ENCODE data around the gene IMMP2L. TPM values are rescaled to one million over a fixed set of nuclear protein-coding genes. Genes with fewer than 3 reads are reported as not detected.

Gene IMMP2L
- total RNA-seq, 2 donors from 2014 or later, result 13.1 to 22.7 TPM

DNA sequence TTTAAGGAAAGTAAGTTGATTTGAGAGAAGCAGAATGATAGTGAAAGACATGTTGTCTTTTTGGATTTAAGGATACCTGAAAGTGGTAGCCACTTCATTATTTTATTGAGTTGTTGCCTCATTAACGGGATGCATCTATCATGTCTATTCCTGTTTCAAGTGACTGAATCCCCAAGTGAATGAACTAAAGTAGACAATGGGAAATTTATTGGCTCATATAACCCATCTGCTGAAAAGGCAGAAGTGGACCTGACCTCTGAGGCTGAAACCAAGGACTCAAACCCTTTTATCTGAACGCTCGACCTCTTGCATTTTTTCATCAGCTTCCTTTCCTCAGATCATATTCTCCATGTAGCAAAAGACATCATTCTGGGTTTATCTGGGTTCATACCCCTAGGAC lies 937.0 kb downstream of the IMMP2L start:
- no peaks in the 10 kb centered on the region for H3K4me1 ChIP-seq (ENCODE audit: control insufficient read depth in 1 of 2, low read depth in 2 of 2)
- ATAC-seq (ENCODE audit: insufficient number of reproducible peaks, low FRiP score, low read depth), result no peak
- H3K9me3 ChIP-seq, result no peaks in the 10 kb centered on the region
- no peak for DNase-seq (ENCODE audit: low spot score)
- H3K4me3 ChIP-seq, result no peak overlapping the region
- no peaks in the 10 kb centered on the region for H3K36me3 ChIP-seq
- no peaks in the 10 kb centered on the region for H3K27me3 ChIP-seq (replicated peaks; ENCODE audit: insufficient read depth)
- H3K27ac ChIP-seq, result no peak overlapping the region
- TF ChIP-seq, protein P1, sequence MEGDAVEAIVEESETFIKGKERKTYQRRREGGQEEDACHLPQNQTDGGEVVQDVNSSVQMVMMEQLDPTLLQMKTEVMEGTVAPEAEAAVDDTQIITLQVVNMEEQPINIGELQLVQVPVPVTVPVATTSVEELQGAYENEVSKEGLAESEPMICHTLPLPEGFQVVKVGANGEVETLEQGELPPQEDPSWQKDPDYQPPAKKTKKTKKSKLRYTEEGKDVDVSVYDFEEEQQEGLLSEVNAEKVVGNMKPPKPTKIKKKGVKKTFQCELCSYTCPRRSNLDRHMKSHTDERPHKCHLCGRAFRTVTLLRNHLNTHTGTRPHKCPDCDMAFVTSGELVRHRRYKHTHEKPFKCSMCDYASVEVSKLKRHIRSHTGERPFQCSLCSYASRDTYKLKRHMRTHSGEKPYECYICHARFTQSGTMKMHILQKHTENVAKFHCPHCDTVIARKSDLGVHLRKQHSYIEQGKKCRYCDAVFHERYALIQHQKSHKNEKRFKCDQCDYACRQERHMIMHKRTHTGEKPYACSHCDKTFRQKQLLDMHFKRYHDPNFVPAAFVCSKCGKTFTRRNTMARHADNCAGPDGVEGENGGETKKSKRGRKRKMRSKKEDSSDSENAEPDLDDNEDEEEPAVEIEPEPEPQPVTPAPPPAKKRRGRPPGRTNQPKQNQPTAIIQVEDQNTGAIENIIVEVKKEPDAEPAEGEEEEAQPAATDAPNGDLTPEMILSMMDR (IDR thresholded peaks at IDR 0.05), result no peak

DNA sequence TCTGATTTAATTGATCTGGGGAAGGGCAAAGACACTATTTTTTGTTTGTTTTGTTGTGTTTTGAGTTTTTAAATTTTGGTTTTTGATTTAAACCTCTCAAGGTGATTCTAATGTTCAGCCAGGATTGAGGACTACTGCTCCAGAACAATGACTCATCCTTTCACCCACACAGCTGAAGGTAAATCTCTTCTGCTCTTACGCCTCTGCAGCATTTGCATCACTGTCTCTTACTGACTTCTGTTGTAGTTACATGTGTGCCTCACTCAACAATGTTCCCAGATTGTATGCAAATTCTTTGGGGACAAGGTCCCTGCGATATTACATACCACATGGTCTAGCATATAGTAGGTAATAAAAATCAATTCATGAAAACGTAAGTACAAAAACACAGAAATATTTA lies 938.9 kb downstream of the IMMP2L start:
- Histone ChIP-seq H3K4me3 (no peak overlapping the region), H3K36me3 (no peaks in the 10 kb centered on the region), H3K4me1 (ENCODE audit: control insufficient read depth in 1 of 2, low read depth in 2 of 2) (no peaks in the 10 kb centered on the region), H3K27me3 (replicated peaks; ENCODE audit: insufficient read depth) (no peaks in the 10 kb centered on the region), H3K27ac (no peak overlapping the region), H3K9me3 (no peaks in the 10 kb centered on the region)
- TF ChIP-seq, protein P1 (IDR thresholded peaks at IDR 0.05), result no peak
- ATAC-seq (ENCODE audit: insufficient number of reproducible peaks, low FRiP score, low read depth), result no peak
- no peak for DNase-seq (ENCODE audit: low spot score)

DNA sequence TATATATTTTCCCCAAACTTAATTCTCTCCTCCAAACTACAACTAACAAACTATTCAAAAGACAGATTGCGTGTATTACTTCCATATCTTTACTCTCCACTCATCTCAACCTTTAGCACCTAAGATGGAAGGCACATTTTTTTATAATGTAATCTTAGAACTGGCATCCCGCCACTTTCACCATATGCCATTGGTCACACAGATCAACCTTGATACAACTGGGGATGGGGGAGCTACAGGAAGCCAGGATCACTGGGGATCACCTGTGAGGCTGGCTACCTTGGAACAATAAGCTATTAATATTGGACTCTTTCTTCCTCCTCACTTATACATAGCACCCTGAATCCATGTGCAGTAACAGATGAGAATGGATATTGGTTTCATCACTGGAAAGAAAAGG lies 941.0 kb downstream of the IMMP2L start:
- Histone ChIP-seq H3K9me3 (no peaks in the 10 kb centered on the region), H3K36me3 (no peaks in the 10 kb centered on the region), H3K27me3 (replicated peaks; ENCODE audit: insufficient read depth) (no peaks in the 10 kb centered on the region), H3K4me3 (no peak overlapping the region), H3K4me1 (ENCODE audit: control insufficient read depth in 1 of 2, low read depth in 2 of 2) (no peaks in the 10 kb centered on the region), H3K27ac (no peak overlapping the region)
- ATAC-seq (ENCODE audit: insufficient number of reproducible peaks, low FRiP score, low read depth), result no peak
- TF ChIP-seq, protein P1 (IDR thresholded peaks at IDR 0.05), result no peak
- DNase-seq (ENCODE audit: low spot score), result no peak

DNA sequence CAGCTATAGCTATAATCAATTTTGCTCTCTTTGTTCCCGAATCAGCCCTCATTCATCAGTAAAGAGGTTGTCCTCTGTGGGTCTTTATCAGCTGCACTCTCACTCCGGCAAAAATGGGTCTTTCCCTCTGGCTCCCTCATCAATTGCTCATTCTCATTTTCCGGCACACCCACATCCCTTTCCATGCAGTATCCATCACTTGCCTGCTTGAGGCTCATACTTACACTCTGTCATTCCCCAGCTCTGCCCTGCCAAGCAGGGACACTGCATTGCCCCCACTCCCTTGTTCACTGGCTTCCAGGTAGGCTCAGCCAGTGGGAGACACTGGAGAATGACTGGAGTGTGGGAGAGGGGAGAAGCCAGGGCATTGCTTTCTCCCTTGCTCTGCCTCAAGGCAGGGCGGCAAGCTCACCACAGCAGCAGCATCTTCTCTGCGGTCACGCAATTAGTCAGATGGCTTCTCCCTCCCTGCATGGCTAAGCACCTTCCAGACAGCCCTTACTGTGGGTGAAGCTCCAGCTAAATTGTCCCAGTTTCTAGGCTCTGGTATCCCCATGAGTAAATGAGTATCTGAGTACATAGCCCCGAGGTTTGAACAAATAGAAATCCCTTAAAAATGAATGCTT lies 942.1 kb downstream of the IMMP2L start:
- Histone ChIP-seq H3K4me3 (no peak overlapping the region), H3K4me1 (ENCODE audit: control insufficient read depth in 1 of 2, low read depth in 2 of 2) (no peaks in the 10 kb centered on the region), H3K27ac (no peak overlapping the region), H3K27me3 (replicated peaks; ENCODE audit: insufficient read depth) (no peaks in the 10 kb centered on the region), H3K9me3 (no peaks in the 10 kb centered on the region), H3K36me3 (no peaks in the 10 kb centered on the region)
- DNase-seq (ENCODE audit: low spot score) (no peak), ATAC-seq (ENCODE audit: insufficient number of reproducible peaks, low FRiP score, low read depth) (no peak)
- TF ChIP-seq, protein P1 (IDR thresholded peaks at IDR 0.05), result no peak

Measured in thoracic aorta (tissue), 2 donors.